K562 (cell line): ENCODE measurements around the gene ANKRD65. TPM values are rescaled to one million over a fixed set of nuclear protein-coding genes. Genes with fewer than 3 reads are reported as not detected.

Experiments
- CEBPG ChIP-seq, 3 experiments: fragments of 200-800 bp in 1 of 3; sonication (Bioruptor generic) in 1 of 3; sonication (generic) in 1 of 3; formaldehyde crosslinking in 1 of 3; IDR thresholded peaks in 2 of 3; conservative IDR thresholded peaks in 1 of 3; 2 replicates each; pipeline versions ENCODE4 v1.6.1 to v1.8.0; 2016 to 2022; ENCODE audit warnings: missing compliant biosample characterization in 2 of 3, missing genetic modification characterization in 2 of 3, mild to moderate bottlenecking in 1 of 3, missing genetic modification reagents in 1 of 3
- COPS2 ChIP-seq: fragments of 450-650 bp; conservative IDR thresholded peaks from 2 replicates; pipeline ENCODE4 v1.6.1; 2016; ENCODE audit warnings: mild to moderate bottlenecking, moderate library complexity
- GABPB1 ChIP-seq: sonication (generic); formaldehyde crosslinking; IDR thresholded peaks from 2 replicates; pipeline ENCODE4 v1.8.0; 2022; ENCODE audit warnings: mild to moderate bottlenecking, missing genetic modification reagents
- HMGN3 ChIP-seq: IDR thresholded peaks from 2 replicates; pipeline ENCODE4 v1.6.1; 2011; ENCODE audit warnings: borderline replicate concordance, low read depth, mild to moderate bottlenecking, mixed read lengths, low read length; ENCODE audit not compliant: insufficient read length; ENCODE audit errors: extremely low read depth
- JUN ChIP-seq, 2 experiments: sonication (generic) in 1 of 2; formaldehyde crosslinking in 1 of 2; IDR thresholded peaks; 2 replicates each; pipeline versions ENCODE4 v1.6.1 to v1.8.0; 2012 to 2022; ENCODE audit warnings: borderline replicate concordance in 2 of 2, mild to moderate bottlenecking in 2 of 2, improper control_type of control experiment in 1 of 2, low read depth in 1 of 2, low read length in 1 of 2, missing genetic modification reagents in 1 of 2
- PCBP1 ChIP-seq: fragments of 200-400 bp; formaldehyde crosslinking; IDR thresholded peaks from 2 replicates; pipeline ENCODE4 v1.6.1; 2018; ENCODE audit warnings: mild to moderate bottlenecking, low read depth, low read length; ENCODE audit not compliant: poor library complexity, severe bottlenecking
- PURB ChIP-seq: sonication (generic); formaldehyde crosslinking; IDR thresholded peaks from 2 replicates; pipeline ENCODE4 v1.9.0; 2021; ENCODE audit warnings: low read depth, mild to moderate bottlenecking, missing genetic modification reagents
- RBBP5 ChIP-seq: fragments of 200-600 bp; sonication (generic); IDR thresholded peaks from 2 replicates; pipeline ENCODE4 v1.6.1; 2012; ENCODE audit warnings: borderline replicate concordance, mild to moderate bottlenecking, low read length, control low read depth, inconsistent platforms; ENCODE audit not compliant: insufficient read depth, poor library complexity, severe bottlenecking
- RBM15 ChIP-seq: fragments of 200-400 bp; formaldehyde crosslinking; IDR thresholded peaks from 2 replicates; pipeline ENCODE4 v1.6.1; 2018; ENCODE audit warnings: mild to moderate bottlenecking, low read length, moderate library complexity; ENCODE audit not compliant: insufficient read depth
- RNF2 ChIP-seq: sonication (generic); IDR thresholded peaks from 2 replicates; pipeline ENCODE4 v1.6.1; 2016
- SMARCA5 ChIP-seq: fragments of 450-650 bp; IDR thresholded peaks from 2 replicates; pipeline ENCODE4 v1.6.1; 2016
- TEAD2 ChIP-seq: fragments of 450-650 bp; IDR thresholded peaks from 2 replicates; pipeline ENCODE4 v1.6.1; 2016; ENCODE audit warnings: missing genetic modification characterization, control low read depth, missing compliant biosample characterization
- TRIM24 ChIP-seq, 2 experiments: fragments of 450-650 bp; IDR thresholded peaks; 2 replicates each; pipeline ENCODE4 v1.6.1; 2016
- ZBTB7A ChIP-seq: IDR thresholded peaks from 2 replicates; pipeline ENCODE4 v1.6.1; 2011; ENCODE audit warnings: low read depth, mild to moderate bottlenecking, low read length, moderate library complexity, borderline replicate concordance; ENCODE audit not compliant: control insufficient read depth
- ZC3H4 ChIP-seq: sonication (generic); formaldehyde crosslinking; IDR thresholded peaks from 2 replicates; pipeline ENCODE4 v1.9.0; 2021; ENCODE audit warnings: missing genetic modification reagents, borderline replicate concordance
- ZKSCAN1 ChIP-seq: fragments of 150-350 bp; IDR thresholded peaks from 2 replicates; pipeline ENCODE4 v1.6.1; 2016; ENCODE audit warnings: low read depth, low read length
- ZNF3 ChIP-seq: fragments of 250-450 bp; sonication (Bioruptor Pico); IDR thresholded peaks from 2 replicates; pipeline ENCODE4 v1.5.0; 2021; ENCODE audit warnings: mild to moderate bottlenecking, moderate library complexity
- ZNF408 ChIP-seq: fragments of 250-450 bp; sonication (Bioruptor Pico); IDR thresholded peaks from 2 replicates; pipeline ENCODE4 v1.4.0; 2020; ENCODE audit warnings: low read depth, mild to moderate bottlenecking, moderate library complexity
- ZSCAN29 ChIP-seq: fragments of 450-650 bp; IDR thresholded peaks from 2 replicates; pipeline ENCODE4 v1.6.1; 2017
- polyA plus RNA-seq, 8 experiments: library from polyadenylated mRNA; depleted of rRNA in 4 of 8; stranded (reverse) in 5 of 8; unstranded in 3 of 8; fragments of >200 nt; fragmentation: Nextera tagmentation in 2 of 8; fragmentation: Illumina TruSeq in 1 of 8; extraction: Ambion mirVana in 2 of 8; extraction: Trizol in 1 of 8; gene quantifications; 2 replicates each; pipeline versions ENCODE4 v1.2.1 to v1.2.3, GENCODE V29; 2011 to 2014; ENCODE audit warnings: inconsistent platforms in 1 of 8, missing spikeins in 1 of 8
- total RNA-seq, 7 experiments: library from RNA; depleted of rRNA in 6 of 7; stranded (reverse); fragments of >200 nt in 6 of 7; fragmentation: Illumina TruSeq in 2 of 7; extraction: Trizol in 2 of 7; gene quantifications; 2 replicates each; pipeline versions ENCODE4 v1.2.1 to v1.2.3, GENCODE V29; 2011 to 2021; ENCODE audit warnings: low replicate concordance in 1 of 7
- TF ChIP-seq, protein P1 (sequence below): fragments of 150-350 bp; conservative IDR thresholded peaks from 2 replicates; pipeline ENCODE4 v1.6.1; 2014; ENCODE audit warnings: low read length
- TF ChIP-seq, protein P2 (sequence below): fragments of 250-450 bp; sonication (Bioruptor Pico); IDR thresholded peaks from 2 replicates; pipeline ENCODE4 v1.4.0; 2020
- TF ChIP-seq, protein P3 (sequence below): fragments of 450-650 bp; formaldehyde crosslinking; IDR thresholded peaks from 2 replicates; pipeline ENCODE4 v1.4.0; 2020; ENCODE audit warnings: mild to moderate bottlenecking, moderate library complexity

Gene ANKRD65
- total and polyA plus RNA-seq, 9 of the 15 experiments (the other 6 are each of a cell fraction or from before 2014, with no cell fraction given): not detected

DNA sequence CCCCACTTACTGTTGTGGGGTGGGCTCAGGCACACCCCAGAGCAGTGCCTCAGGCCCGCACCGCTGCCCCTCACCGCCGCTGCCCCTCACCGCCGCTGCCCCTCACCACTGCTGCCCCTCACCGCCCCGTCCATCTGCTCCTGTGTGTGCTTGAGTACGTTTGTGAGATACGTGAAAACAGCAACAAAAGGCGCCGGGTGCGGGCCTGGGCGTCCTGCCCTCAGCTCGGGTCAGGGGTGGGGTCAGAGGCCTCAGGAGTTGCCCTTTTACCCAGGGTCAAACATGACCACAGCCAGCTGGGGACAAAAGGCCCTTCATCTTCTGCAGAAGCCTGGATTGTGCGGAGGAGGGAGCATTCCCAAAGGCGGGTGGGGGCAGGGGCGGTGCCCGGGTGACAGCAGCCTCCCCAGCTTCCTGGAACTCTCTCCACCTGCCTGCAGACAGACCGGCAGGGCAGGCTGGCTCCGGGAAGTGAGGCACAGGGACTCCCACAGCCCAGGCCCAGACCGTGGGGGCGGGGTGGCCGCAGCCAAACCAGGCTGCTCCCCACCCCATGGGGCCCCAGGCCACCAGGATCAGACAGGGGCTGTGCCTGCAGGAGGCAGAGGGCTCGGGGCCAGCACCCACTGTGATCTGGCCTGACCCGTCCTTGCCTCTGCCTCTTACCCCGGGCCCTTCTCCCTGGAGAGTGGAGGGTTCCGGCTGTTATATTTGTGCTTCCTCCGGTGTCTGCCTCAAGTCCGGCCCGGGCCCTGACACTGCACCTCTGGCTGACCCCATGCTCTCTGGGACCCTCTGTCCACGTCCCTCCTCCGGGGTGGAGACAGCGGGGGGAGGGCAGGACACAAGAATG is 12.1 kb upstream of the ANKRD65 start (continued):
- TF ChIP-seq PURB: no peak
- TF ChIP-seq GABPB1 (CRISPR knock-in tag): no peak
- no peak for TF ChIP-seq ZKSCAN1
- no peak; a peak in 1 of 4 replicates for TF ChIP-seq TRIM24 (IDR thresholded peaks at IDR 0.05)
- TF ChIP-seq JUN (IDR thresholded peaks at IDR 0.05; ENCODE audit: borderline replicate concordance, low read depth, low read length): peak; percentile 37; the same call in 1 of the 2 replicates
- TF ChIP-seq JUN (CRISPR knock-in tag; IDR thresholded peaks at IDR 0.05; ENCODE audit: borderline replicate concordance): no peak
- no peak for TF ChIP-seq PCBP1
- no peak for TF ChIP-seq SMARCA5
- TF ChIP-seq, protein P1, sequence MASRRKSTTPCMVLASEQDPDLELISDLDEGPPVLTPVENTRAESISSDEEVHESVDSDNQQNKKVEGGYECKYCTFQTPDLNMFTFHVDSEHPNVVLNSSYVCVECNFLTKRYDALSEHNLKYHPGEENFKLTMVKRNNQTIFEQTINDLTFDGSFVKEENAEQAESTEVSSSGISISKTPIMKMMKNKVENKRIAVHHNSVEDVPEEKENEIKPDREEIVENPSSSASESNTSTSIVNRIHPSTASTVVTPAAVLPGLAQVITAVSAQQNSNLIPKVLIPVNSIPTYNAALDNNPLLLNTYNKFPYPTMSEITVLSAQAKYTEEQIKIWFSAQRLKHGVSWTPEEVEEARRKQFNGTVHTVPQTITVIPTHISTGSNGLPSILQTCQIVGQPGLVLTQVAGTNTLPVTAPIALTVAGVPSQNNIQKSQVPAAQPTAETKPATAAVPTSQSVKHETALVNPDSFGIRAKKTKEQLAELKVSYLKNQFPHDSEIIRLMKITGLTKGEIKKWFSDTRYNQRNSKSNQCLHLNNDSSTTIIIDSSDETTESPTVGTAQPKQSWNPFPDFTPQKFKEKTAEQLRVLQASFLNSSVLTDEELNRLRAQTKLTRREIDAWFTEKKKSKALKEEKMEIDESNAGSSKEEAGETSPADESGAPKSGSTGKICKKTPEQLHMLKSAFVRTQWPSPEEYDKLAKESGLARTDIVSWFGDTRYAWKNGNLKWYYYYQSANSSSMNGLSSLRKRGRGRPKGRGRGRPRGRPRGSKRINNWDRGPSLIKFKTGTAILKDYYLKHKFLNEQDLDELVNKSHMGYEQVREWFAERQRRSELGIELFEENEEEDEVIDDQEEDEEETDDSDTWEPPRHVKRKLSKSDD: no peak
- TF ChIP-seq, protein P2, sequence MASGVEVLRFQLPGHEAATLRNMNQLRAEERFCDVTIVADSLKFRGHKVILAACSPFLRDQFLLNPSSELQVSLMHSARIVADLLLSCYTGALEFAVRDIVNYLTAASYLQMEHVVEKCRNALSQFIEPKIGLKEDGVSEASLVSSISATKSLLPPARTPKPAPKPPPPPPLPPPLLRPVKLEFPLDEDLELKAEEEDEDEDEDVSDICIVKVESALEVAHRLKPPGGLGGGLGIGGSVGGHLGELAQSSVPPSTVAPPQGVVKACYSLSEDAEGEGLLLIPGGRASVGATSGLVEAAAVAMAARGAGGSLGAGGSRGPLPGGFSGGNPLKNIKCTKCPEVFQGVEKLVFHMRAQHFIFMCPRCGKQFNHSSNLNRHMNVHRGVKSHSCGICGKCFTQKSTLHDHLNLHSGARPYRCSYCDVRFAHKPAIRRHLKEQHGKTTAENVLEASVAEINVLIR (CRISPR knock-in tag): 0 out of 2 replicates have a peak, but pooled peaks have one; percentile 22
- TF ChIP-seq RBBP5: peak; percentile 54
- TF ChIP-seq HMGN3: peak; percentile 90
- TF ChIP-seq COPS2: no peak
- TF ChIP-seq CEBPG (CRISPR knock-in tag; IDR thresholded peaks at IDR 0.05): no peak
- TF ChIP-seq CEBPG (tag; conservative IDR thresholded peaks at IDR 0.05 in 1 of 2, IDR thresholded peaks at IDR 0.05 in 1 of 2): no peak
- no peak for TF ChIP-seq ZC3H4 (CRISPR knock-in tag)
- no peak for TF ChIP-seq RBM15
- peak; percentile 86; the same call in 1 of the 2 replicates for TF ChIP-seq RNF2
- TF ChIP-seq ZNF3 (CRISPR knock-in tag): no peak
- TF ChIP-seq, protein P3, sequence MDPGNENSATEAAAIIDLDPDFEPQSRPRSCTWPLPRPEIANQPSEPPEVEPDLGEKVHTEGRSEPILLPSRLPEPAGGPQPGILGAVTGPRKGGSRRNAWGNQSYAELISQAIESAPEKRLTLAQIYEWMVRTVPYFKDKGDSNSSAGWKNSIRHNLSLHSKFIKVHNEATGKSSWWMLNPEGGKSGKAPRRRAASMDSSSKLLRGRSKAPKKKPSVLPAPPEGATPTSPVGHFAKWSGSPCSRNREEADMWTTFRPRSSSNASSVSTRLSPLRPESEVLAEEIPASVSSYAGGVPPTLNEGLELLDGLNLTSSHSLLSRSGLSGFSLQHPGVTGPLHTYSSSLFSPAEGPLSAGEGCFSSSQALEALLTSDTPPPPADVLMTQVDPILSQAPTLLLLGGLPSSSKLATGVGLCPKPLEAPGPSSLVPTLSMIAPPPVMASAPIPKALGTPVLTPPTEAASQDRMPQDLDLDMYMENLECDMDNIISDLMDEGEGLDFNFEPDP (CRISPR knock-in tag): 0 out of 2 replicates have a peak, but pooled peaks have one; percentile 54
- no peak for TF ChIP-seq ZNF408 (CRISPR knock-in tag)
- TF ChIP-seq TEAD2 (tag): no peak
- peak; percentile 56; the same call in 1 of the 2 replicates for TF ChIP-seq ZBTB7A
- no peak for TF ChIP-seq ZSCAN29
